Endothelial cell of umbilical vein (primary cell): ENCODE measurements around the gene DENND2A. TPM values are rescaled to one million over a fixed set of nuclear protein-coding genes. Genes with fewer than 3 reads are reported as not detected.

Experiments
- BruUV-seq: library from RNA; stranded (reverse); fragments of 400-500 nt; replicated peaks from 2 replicates; lab custom pipeline; 2021; lab: Mats Ljungman, UMichigan
- CTCF ChIA-PET: fragments of 300-600, 350-600 bp; sonication (Branson Sonifier 250); formaldehyde crosslinking; loops from one replicate; lab custom pipeline; 2021; ENCODE audit warnings: antibody characterized with exemption, inconsistent platforms; lab: Charles Lee
- POLR2A ChIA-PET: fragments of 300-600, 350-600 bp; sonication (Branson Sonifier 250); formaldehyde crosslinking; loops from one replicate; lab custom pipeline; 2021; ENCODE audit warnings: antibody characterized with exemption, inconsistent platforms; lab: Charles Lee
- DNase-seq: peaks from one replicate; pipeline ENCODE4 v3.0.0-alpha.2; 2011; ENCODE audit warnings: low read depth, low spot score
- FAIRE-seq: peaks from 2 replicates; lab custom pipeline; 2011; peaks lifted over from hg19 to GRCh38; lab: Jason Lieb, UNC
- H2AFZ ChIP-seq: 2 replicates; pipeline ENCODE4 v1.6.0; 2012; ENCODE audit warnings: low read depth, low read length, control low read depth, inconsistent platforms
- H3K27ac ChIP-seq: 2 replicates; pipeline ENCODE4 v1.5.1; 2011; ENCODE audit warnings: low read depth, mild to moderate bottlenecking, control low read depth, low read length, moderate library complexity; ENCODE audit not compliant: insufficient read depth
- H3K27me3 ChIP-seq, 2 experiments: 2 replicates each; pipeline versions ENCODE4 v1.6.0 to v1.6.1; 2011; ENCODE audit warnings: low read length in 2 of 2, mixed read lengths in 1 of 2; ENCODE audit not compliant: control insufficient read depth in 2 of 2, insufficient read depth in 2 of 2
- H3K36me3 ChIP-seq, 2 experiments: 2 replicates in 1 of 2; 3 replicates in 1 of 2; pipeline ENCODE4 v1.5.1; 2011; ENCODE audit warnings: low read length in 2 of 2, mild to moderate bottlenecking in 1 of 2, moderate library complexity in 1 of 2; ENCODE audit not compliant: control insufficient read depth in 2 of 2, insufficient read depth in 2 of 2; ENCODE audit errors: extremely low read depth in 1 of 2
- H3K4me1 ChIP-seq: 3 replicates; pipeline ENCODE4 v1.5.1; 2011; ENCODE audit warnings: mild to moderate bottlenecking, low read length; ENCODE audit not compliant: control insufficient read depth, insufficient read depth; ENCODE audit errors: extremely low read depth
- H3K4me2 ChIP-seq: 2 replicates; pipeline ENCODE4 v1.6.1; 2011; ENCODE audit warnings: low read length, control low read depth, mixed read lengths; ENCODE audit not compliant: insufficient read depth
- H3K4me3 ChIP-seq, 3 experiments: fragments of 200-600 bp in 1 of 3; sonication (generic), shearing (Covaris generic) in 1 of 3; replicated peaks in 1 of 3; 2 replicates each; pipeline ENCODE4 v1.5.1; 2011 to 2016; ENCODE audit warnings: control low read depth in 3 of 3, low read length in 3 of 3, mild to moderate bottlenecking in 2 of 3, inconsistent platforms in 1 of 3, low read depth in 1 of 3, moderate library complexity in 1 of 3; ENCODE audit not compliant: insufficient read depth in 1 of 3
- H3K79me2 ChIP-seq: 2 replicates; pipeline ENCODE4 v1.6.0; 2012; ENCODE audit warnings: low read length, inconsistent platforms; ENCODE audit not compliant: control insufficient read depth, insufficient read depth
- H3K9ac ChIP-seq: replicated peaks from 2 replicates; pipeline ENCODE3; 2011; ENCODE audit warnings: low read length, control low read depth; ENCODE audit not compliant: insufficient read depth; ENCODE audit errors: extremely low read depth
- H3K9me1 ChIP-seq: replicated peaks from 3 replicates; pipeline ENCODE4 v1.6.0; 2011; ENCODE audit warnings: mild to moderate bottlenecking, low read length; ENCODE audit not compliant: control insufficient read depth, insufficient read depth; ENCODE audit errors: extremely low read depth
- H3K9me3 ChIP-seq: replicated peaks from 2 replicates; pipeline ENCODE4 v1.5.1; 2012; ENCODE audit warnings: low read length, inconsistent platforms; ENCODE audit not compliant: control insufficient read depth, insufficient read depth
- H4K20me1 ChIP-seq: replicated peaks from 2 replicates; pipeline ENCODE3; 2011; ENCODE audit warnings: mild to moderate bottlenecking, low read length; ENCODE audit not compliant: control insufficient read depth, insufficient read depth; ENCODE audit errors: extremely low read depth
- EZH2 ChIP-seq: IDR thresholded peaks from 2 replicates; pipeline ENCODE4 v1.6.1; 2012; ENCODE audit warnings: borderline replicate concordance, low read depth, mild to moderate bottlenecking, moderate library complexity, low read length, inconsistent platforms; ENCODE audit not compliant: severe bottlenecking
- FOS ChIP-seq: IDR thresholded peaks from 2 replicates; pipeline ENCODE4 v1.6.1; 2011; ENCODE audit warnings: mild to moderate bottlenecking, low read length, moderate library complexity, borderline replicate concordance; ENCODE audit not compliant: insufficient read depth
- GATA2 ChIP-seq: IDR thresholded peaks from 2 replicates; pipeline ENCODE4 v1.7.0; 2011; ENCODE audit warnings: low read depth, mild to moderate bottlenecking, moderate library complexity, mixed read lengths, low read length; ENCODE audit not compliant: insufficient read length, insufficient read depth
- JUN ChIP-seq: IDR thresholded peaks from 2 replicates; pipeline ENCODE4 v1.6.1; 2011; ENCODE audit warnings: borderline replicate concordance, low read depth; ENCODE audit not compliant: insufficient read length, insufficient read depth
- MAX ChIP-seq: IDR thresholded peaks from 2 replicates; pipeline ENCODE4 v1.6.1; 2011; ENCODE audit not compliant: insufficient read depth, insufficient read length
- MYC ChIP-seq: IDR thresholded peaks from one replicate; pipeline ENCODE4 v1.6.1; 2011; ENCODE audit warnings: mild to moderate bottlenecking, low read depth, low read length
- POLR2A ChIP-seq: IDR thresholded peaks from 2 replicates; pipeline ENCODE4 v1.6.1; 2012; ENCODE audit warnings: low read depth, mild to moderate bottlenecking, control low read depth, low read length
- POLR2AphosphoS5 ChIP-seq: IDR thresholded peaks from 2 replicates; pipeline ENCODE4 v1.6.1; 2012; ENCODE audit warnings: low read depth, mild to moderate bottlenecking, control low read depth, low read length, moderate library complexity; ENCODE audit not compliant: insufficient read depth
- dilution Hi-C: fragments of 300-500 bp; cut with MboI; formaldehyde crosslinking; loops from one replicate; pipeline ENCODE4 v1.15.0; 2019; ENCODE audit warnings: low sequenced_read_pairs; ENCODE audit not compliant: extremely low pct_ligation_motif_present
- intact Hi-C: fragments of 100-400 bp; cut with micrococcal nuclease; formaldehyde crosslinking; loops from one replicate; pipeline ENCODE4 v1.10.0; 2022
- polyA plus RNA-seq, 4 experiments: library from polyadenylated mRNA; depleted of rRNA in 3 of 4; stranded (reverse) in 3 of 4; unstranded in 1 of 4; fragments of >200 nt; gene quantifications; 2 replicates each; pipeline versions ENCODE4 v1.2.1 to v1.2.3, GENCODE V29; 2011 to 2012; ENCODE audit warnings: missing spikeins in 1 of 4
- total RNA-seq: library from RNA; stranded (reverse); gene quantifications from 2 replicates; pipeline ENCODE4 v1.2.3, GENCODE V29; 2021
- TF ChIP-seq, protein P1 (sequence below), 2 donors: IDR thresholded peaks; 1 replicate in 1 of 2; 2 replicates in 1 of 2; pipeline ENCODE4 v1.5.1; 2011; ENCODE audit warnings: low read length in 2 of 2, mild to moderate bottlenecking in 2 of 2, moderate library complexity in 2 of 2, control low read depth in 1 of 2, inconsistent platforms in 1 of 2, low read depth in 1 of 2; ENCODE audit not compliant: insufficient read depth in 1 of 2; ENCODE audit errors: extremely low read depth in 1 of 2

DENND2A gene
- total and polyA plus RNA-seq, 2 donors (not counting 3 experiments of a cell fraction or from before 2014, with no cell fraction given): 0.33 TPM; not detected in 1

GRCh38 chr7:140596519-140597427, 43.8 kb downstream of the DENND2A start:
- ChIA-PET POLR2A (no interaction called here), CTCF (interaction anchor here (0.7 to 1.6 kb wide), 4 partner anchors 10 to 80 kb away, joined by 3 to 6 read pairs (median 3); no protein-coding TSS in a partner anchor)
- H3K4me1 ChIP-seq: no peaks in the 10 kb centered on the region
- no TSS peak for BruUV-seq
- H3K9ac ChIP-seq: no peak overlapping the region
- TF ChIP-seq MYC: no peak
- no peak for TF ChIP-seq POLR2A
- no peak for TF ChIP-seq GATA2
- no peak for TF ChIP-seq FOS
- TF ChIP-seq POLR2AphosphoS5: no peak
- TF ChIP-seq, protein P1, sequence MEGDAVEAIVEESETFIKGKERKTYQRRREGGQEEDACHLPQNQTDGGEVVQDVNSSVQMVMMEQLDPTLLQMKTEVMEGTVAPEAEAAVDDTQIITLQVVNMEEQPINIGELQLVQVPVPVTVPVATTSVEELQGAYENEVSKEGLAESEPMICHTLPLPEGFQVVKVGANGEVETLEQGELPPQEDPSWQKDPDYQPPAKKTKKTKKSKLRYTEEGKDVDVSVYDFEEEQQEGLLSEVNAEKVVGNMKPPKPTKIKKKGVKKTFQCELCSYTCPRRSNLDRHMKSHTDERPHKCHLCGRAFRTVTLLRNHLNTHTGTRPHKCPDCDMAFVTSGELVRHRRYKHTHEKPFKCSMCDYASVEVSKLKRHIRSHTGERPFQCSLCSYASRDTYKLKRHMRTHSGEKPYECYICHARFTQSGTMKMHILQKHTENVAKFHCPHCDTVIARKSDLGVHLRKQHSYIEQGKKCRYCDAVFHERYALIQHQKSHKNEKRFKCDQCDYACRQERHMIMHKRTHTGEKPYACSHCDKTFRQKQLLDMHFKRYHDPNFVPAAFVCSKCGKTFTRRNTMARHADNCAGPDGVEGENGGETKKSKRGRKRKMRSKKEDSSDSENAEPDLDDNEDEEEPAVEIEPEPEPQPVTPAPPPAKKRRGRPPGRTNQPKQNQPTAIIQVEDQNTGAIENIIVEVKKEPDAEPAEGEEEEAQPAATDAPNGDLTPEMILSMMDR (IDR thresholded peaks at IDR 0.05; ENCODE audit: extremely low read depth in 1 of 2, insufficient read depth in 1 of 2, low read depth in 1 of 2, low read length in 2 of 2): no peak
- TF ChIP-seq EZH2: no peak
- no peak for TF ChIP-seq MAX
- TF ChIP-seq JUN: no peak
- DNase-seq (no peak), FAIRE-seq (no peak)
- no peak overlapping the region for H3K4me2 ChIP-seq
- H3K4me3 ChIP-seq: no peak overlapping the region
- intact Hi-C loops: no loop called here
- no peaks in the 10 kb centered on the region for H3K9me1 ChIP-seq
- no peaks in the 10 kb centered on the region for H4K20me1 ChIP-seq
- no peak overlapping the region for H3K27ac ChIP-seq
- no peaks in the 10 kb centered on the region for H3K36me3 ChIP-seq
- H3K27me3 ChIP-seq: peaks cover 0 to 5% of the 10 kb centered on the region in 2 experiments
- dilution Hi-C loops: no loop called here
- H2AFZ ChIP-seq: no peak overlapping the region
- no peaks in the 10 kb centered on the region for H3K9me3 ChIP-seq
- no peaks in the 10 kb centered on the region for H3K79me2 ChIP-seq
